Endothelial cell (in vitro differentiated cells): ENCODE measurements around the gene TMPRSS3. TPM values are rescaled to one million over a fixed set of nuclear protein-coding genes. Genes with fewer than 3 reads are reported as not detected.

Source experiments
- DNase-seq: peaks from one replicate; pipeline ENCODE4 v3.0.0; 2021; ENCODE audit warnings: low spot score
- H3K27ac Mint-ChIP-seq: one replicate; pipeline ENCODE4 v1.8.0; 2021; ENCODE audit warnings: mixed read lengths, inconsistent platforms; ENCODE audit not compliant: unreplicated experiment
- H3K27me3 Mint-ChIP-seq: one replicate; pipeline ENCODE4 v1.8.0; 2021; ENCODE audit warnings: mild to moderate bottlenecking, moderate library complexity, mixed read lengths, inconsistent platforms; ENCODE audit not compliant: unreplicated experiment
- H3K36me3 Mint-ChIP-seq: one replicate; pipeline ENCODE4 v1.8.0; 2021; ENCODE audit warnings: mild to moderate bottlenecking, low read depth, mixed read lengths, inconsistent platforms; ENCODE audit not compliant: unreplicated experiment
- H3K4me1 Mint-ChIP-seq: one replicate; pipeline ENCODE4 v1.8.0; 2021; ENCODE audit warnings: mild to moderate bottlenecking, mixed read lengths, inconsistent platforms; ENCODE audit not compliant: unreplicated experiment
- H3K4me3 Mint-ChIP-seq: one replicate; pipeline ENCODE4 v1.8.0; 2021; ENCODE audit warnings: mild to moderate bottlenecking, mixed read lengths, inconsistent platforms; ENCODE audit not compliant: unreplicated experiment
- H3K9me3 Mint-ChIP-seq: one replicate; pipeline ENCODE4 v1.8.0; 2021; ENCODE audit warnings: mixed read lengths, inconsistent platforms; ENCODE audit not compliant: unreplicated experiment
- total RNA-seq: library from RNA; stranded (reverse); fragmentation: NEBNext Ultra II Directional; extraction: Animal tissue kit (Norgen Biotek cat#: 25700); gene quantifications from one replicate; pipeline ENCODE4 v1.2.1, GENCODE V29; 2021; ENCODE audit not compliant: unreplicated experiment
- TF ChIP-seq, protein P1 (sequence below): fragments of 200-600 bp; sonication (generic); IDR thresholded peaks from one replicate; pipeline ENCODE4 v1.5.0; 2021; ENCODE audit warnings: antibody characterized with exemption; ENCODE audit not compliant: unreplicated experiment

Gene TMPRSS3
- total RNA-seq, 1 donor from 2014 or later: not detected

DNA sequence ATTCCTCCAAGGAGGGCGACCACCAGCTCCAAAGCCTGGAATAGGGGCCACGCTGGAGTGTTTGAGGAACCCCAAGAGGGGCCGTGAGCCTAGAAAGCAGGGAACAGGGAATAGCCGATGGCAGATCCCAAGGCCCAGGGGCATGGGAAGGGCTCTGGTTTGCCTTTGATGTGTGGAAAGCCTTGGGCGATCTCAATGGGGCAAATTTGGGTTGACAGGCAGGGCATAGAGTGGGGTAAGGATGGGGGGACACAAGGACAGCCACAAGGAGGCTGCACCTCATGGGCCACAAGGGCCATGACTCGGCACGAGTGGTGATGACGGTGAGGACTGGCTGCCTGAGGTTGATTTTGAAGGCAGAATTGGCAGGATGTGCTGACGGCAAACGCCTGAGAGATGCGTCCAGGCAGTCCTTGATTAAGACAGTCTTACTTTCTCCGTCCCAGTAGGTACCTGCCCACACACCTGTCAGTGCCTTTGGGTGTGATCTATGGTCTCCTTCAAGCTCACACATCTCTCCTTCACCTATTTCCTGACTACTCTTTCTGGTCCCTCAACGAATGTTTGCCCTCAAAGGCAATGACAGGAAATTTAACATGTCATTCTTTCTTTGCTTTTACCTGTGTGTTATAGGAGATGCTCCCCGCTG is 2.0 kb upstream of the TMPRSS3 start:
- no peak overlapping the region for H3K27ac Mint-ChIP-seq
- no peak for DNase-seq
- H3K4me3 Mint-ChIP-seq: no peak overlapping the region
- H3K36me3 Mint-ChIP-seq: peaks cover 5% of the 10 kb centered on the region
- H3K4me1 Mint-ChIP-seq: peaks cover 3% of the 10 kb centered on the region
- H3K27me3 Mint-ChIP-seq: peaks cover 5% of the 10 kb centered on the region
- no peaks in the 10 kb centered on the region for H3K9me3 Mint-ChIP-seq
- TF ChIP-seq, protein P1, sequence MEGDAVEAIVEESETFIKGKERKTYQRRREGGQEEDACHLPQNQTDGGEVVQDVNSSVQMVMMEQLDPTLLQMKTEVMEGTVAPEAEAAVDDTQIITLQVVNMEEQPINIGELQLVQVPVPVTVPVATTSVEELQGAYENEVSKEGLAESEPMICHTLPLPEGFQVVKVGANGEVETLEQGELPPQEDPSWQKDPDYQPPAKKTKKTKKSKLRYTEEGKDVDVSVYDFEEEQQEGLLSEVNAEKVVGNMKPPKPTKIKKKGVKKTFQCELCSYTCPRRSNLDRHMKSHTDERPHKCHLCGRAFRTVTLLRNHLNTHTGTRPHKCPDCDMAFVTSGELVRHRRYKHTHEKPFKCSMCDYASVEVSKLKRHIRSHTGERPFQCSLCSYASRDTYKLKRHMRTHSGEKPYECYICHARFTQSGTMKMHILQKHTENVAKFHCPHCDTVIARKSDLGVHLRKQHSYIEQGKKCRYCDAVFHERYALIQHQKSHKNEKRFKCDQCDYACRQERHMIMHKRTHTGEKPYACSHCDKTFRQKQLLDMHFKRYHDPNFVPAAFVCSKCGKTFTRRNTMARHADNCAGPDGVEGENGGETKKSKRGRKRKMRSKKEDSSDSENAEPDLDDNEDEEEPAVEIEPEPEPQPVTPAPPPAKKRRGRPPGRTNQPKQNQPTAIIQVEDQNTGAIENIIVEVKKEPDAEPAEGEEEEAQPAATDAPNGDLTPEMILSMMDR: no peak

DNA sequence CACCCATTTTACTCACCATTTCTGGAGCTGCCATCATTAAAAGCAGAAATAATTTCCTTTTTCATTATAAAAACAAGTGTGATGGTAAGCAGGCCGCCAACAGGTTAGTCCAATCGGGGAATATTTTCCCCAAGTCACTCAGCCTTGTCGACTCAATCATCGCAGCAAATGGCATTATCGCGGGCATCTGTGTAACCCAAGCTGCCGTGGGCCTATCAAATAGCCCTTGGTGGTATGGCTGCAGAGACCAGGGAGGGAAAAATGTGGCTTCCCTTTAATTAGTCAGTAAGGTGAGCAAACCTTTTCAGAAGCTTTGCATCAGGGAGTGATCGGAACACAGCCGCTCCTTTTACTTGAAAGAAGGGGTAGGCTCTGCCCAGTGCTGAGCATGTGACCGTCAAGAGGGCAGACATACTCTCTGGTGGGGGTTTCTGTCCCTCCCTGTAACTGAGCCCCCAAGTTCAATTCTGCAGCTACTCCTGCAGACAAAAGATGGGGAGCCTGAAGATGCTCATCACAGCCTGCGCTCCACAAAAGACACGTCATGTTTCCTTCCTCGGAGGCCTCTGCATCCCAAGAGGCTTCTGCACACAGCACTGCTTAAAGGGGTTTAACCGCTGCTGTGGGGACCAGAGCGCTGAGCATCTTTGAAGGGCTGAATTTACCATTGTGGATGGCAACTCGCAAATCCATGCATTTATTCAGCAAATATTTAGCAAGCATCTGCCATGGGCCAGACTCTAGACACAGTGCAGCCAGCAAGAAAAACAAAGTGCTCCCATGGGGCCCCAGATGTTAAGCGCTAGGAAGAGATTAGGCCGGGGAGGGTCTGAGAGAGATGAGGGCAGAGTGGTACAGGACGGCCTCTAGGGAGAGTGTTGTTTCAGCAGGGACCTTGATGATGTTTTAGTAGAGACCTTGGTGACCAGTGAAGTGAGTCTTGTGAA is 1.2 kb upstream of the TMPRSS3 start:
- Mint-ChIP-seq H3K27ac (no peak overlapping the region), H3K4me3 (no peak overlapping the region), H3K27me3 (peaks cover 3% of the 10 kb centered on the region), H3K36me3 (peaks cover 5% of the 10 kb centered on the region), H3K4me1 (peaks cover 3% of the 10 kb centered on the region), H3K9me3 (no peaks in the 10 kb centered on the region)
- DNase-seq: no peak
- TF ChIP-seq, protein P1: no peak

DNA sequence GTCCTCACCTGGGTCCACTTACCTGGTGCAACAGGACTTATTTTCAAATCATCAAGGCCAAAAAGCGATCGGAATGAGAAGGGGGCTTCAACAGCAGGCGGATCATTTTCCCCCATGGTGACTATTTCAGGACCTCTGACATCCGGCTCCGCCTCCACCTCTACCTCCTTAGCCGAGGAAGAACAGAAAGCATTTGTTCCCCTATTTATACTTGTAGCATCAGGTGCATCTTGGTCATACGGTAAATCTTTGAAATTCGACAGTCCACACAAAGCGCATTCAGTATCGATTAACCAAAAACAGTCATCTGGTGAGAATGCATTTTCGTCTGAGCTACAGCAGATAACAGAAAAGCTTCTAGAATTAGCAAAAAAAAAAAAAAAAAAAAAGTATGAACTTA is 550 bp downstream of the TMPRSS3 start:
- H3K9me3 Mint-ChIP-seq: no peaks in the 10 kb centered on the region
- peaks cover 3% of the 10 kb centered on the region for H3K27me3 Mint-ChIP-seq
- H3K36me3 Mint-ChIP-seq: no peaks in the 10 kb centered on the region
- H3K4me1 Mint-ChIP-seq: peaks cover 3% of the 10 kb centered on the region
- no peak overlapping the region for H3K4me3 Mint-ChIP-seq
- TF ChIP-seq, protein P1: no peak
- H3K27ac Mint-ChIP-seq: no peak overlapping the region
- DNase-seq: no peak

DNA sequence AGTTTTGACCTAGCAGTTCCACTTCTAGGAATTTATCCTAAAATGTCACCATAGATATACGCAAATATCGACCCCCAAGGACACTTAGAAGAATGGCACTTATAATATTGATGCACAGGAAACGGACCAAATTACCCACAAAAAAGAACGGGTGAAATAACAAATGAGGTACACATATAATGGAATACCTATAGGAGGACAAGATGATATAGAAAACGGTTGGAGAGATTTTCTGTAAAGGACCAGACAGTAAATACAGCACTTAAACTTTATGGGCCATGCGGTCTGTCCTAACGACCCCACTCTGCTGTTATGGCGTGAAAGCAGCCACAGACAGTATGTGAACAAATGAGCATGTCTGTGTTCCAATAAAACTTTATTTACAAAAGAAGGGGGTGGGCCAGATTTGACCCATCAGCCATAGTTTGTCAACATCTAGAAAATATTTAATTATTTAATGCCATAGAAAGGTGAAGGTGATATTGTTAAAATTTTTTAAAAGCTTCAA is 2.4 kb downstream of the TMPRSS3 start:
- Mint-ChIP-seq H3K27ac (no peak overlapping the region), H3K4me1 (no peaks in the 10 kb centered on the region), H3K27me3 (peaks cover 5% of the 10 kb centered on the region), H3K9me3 (no peaks in the 10 kb centered on the region), H3K4me3 (no peak overlapping the region), H3K36me3 (no peaks in the 10 kb centered on the region)
- TF ChIP-seq, protein P1: no peak
- DNase-seq: no peak
